HCT116 (cell line): ENCODE measurements around the gene MYCL. TPM values are rescaled to one million over a fixed set of nuclear protein-coding genes. Genes with fewer than 3 reads are reported as not detected.
A peak's percentile ranks its signal among the peaks of the same experiment; 100 is the strongest.

Source experiments
- ATAC-seq: fragments of 200-7000 bp; cut with Tn5 transposase; 2 replicates; pipeline ENCODE4 v1.9.1; 2020; ENCODE audit warnings: mild to moderate bottlenecking, moderate library complexity
- BruUV-seq: library from RNA; stranded (reverse); fragments of 400-500 nt; replicated peaks from 2 replicates; lab custom pipeline; 2021; lab: Mats Ljungman, UMichigan
- CTCF ChIA-PET: fragments of 300-600 bp; sonication (Branson Sonifier 250); formaldehyde crosslinking; loops from one replicate; lab custom pipeline; 2021; ENCODE audit warnings: antibody characterized with exemption; lab: Charles Lee
- POLR2A ChIA-PET: fragments of 300-600, 350-600 bp; sonication (Branson Sonifier 250); formaldehyde crosslinking; loops from one replicate; lab custom pipeline; 2021; ENCODE audit warnings: antibody characterized with exemption; lab: Charles Lee
- RAD21 ChIA-PET, 2 experiments: fragments of 300-600 bp; sonication (Branson Sonifier 250); formaldehyde crosslinking; loops; one replicate each; lab custom pipeline; 2023; ENCODE audit warnings: low total read pairs in 2 of 2; ENCODE audit not compliant: uncharacterized antibody in 2 of 2, unreplicated experiment in 2 of 2, low non-redundant PET in 1 of 2; lab: Charles Lee
- DNase-seq: peaks from one replicate; pipeline ENCODE4 v3.0.0-alpha.2; 2010; ENCODE audit warnings: low read depth, low spot score
- H2AFZ ChIP-seq: fragments of 200-600 bp; shearing (Covaris generic), sonication (generic); 2 replicates; pipeline ENCODE4 v1.6.1; 2017; ENCODE audit warnings: low read depth, mixed run types, mixed read lengths, antibody characterized with exemption, low read length; ENCODE audit not compliant: poor library complexity, severe bottlenecking
- H3K27ac ChIP-seq: 2 replicates; pipeline ENCODE4 v1.5.1; 2012; ENCODE audit warnings: low read depth, low read length
- H3K27me3 ChIP-seq: fragments of 200-600 bp; sonication (generic); 2 replicates; pipeline ENCODE4 v1.6.1; 2016; ENCODE audit warnings: mixed run types, low read length, mixed read lengths; ENCODE audit not compliant: insufficient read depth
- H3K36me3 ChIP-seq, 2 experiments: fragments of 200-500 bp in 1 of 2; fragments of 200-600 bp in 1 of 2; sonication (Bioruptor generic) in 1 of 2; sonication (generic) in 1 of 2; 2 replicates each; pipeline versions ENCODE4 v1.5.1 to v1.6.1; 2014 to 2016; ENCODE audit warnings: low read length in 2 of 2, inconsistent platforms in 1 of 2, mixed read lengths in 1 of 2, mixed run types in 1 of 2; ENCODE audit not compliant: insufficient read depth in 2 of 2, control insufficient read depth in 1 of 2
- H3K4me1 ChIP-seq, 2 experiments: fragments of 200-600 bp in 1 of 2; sonication (generic) in 1 of 2; 2 replicates each; pipeline versions ENCODE4 v1.5.1 to v1.6.1; 2012 to 2017; ENCODE audit warnings: low read length in 2 of 2, inconsistent platforms in 1 of 2, mild to moderate bottlenecking in 1 of 2, mixed read lengths in 1 of 2, mixed run types in 1 of 2, moderate library complexity in 1 of 2; ENCODE audit not compliant: insufficient read depth in 2 of 2, control insufficient read depth in 1 of 2
- H3K4me2 ChIP-seq: fragments of 200-600 bp; sonication (generic); 2 replicates; pipeline ENCODE4 v1.6.1; 2017; ENCODE audit warnings: mixed run types, low read length, mixed read lengths
- H3K4me3 ChIP-seq, 2 experiments: fragments of 200-600 bp in 1 of 2; sonication (generic) in 1 of 2; replicated peaks in 1 of 2; 2 replicates each; pipeline ENCODE4 v1.5.1; 2011 to 2016; ENCODE audit warnings: low read length in 2 of 2, control low read depth in 1 of 2, low read depth in 1 of 2, mild to moderate bottlenecking in 1 of 2, mixed read lengths in 1 of 2, mixed run types in 1 of 2
- H3K79me2 ChIP-seq: fragments of 200-600 bp; sonication (generic); 2 replicates; pipeline ENCODE4 v1.6.1; 2017; ENCODE audit warnings: mild to moderate bottlenecking, mixed run types, low read length, moderate library complexity, mixed read lengths; ENCODE audit not compliant: insufficient read depth
- H3K9ac ChIP-seq: fragments of 200-600 bp; sonication (generic); 2 replicates; pipeline ENCODE4 v1.6.1; 2016; ENCODE audit warnings: low read length, mixed read lengths
- H3K9me2 ChIP-seq: fragments of 200-600 bp; sonication (generic), shearing (Covaris generic); 2 replicates; pipeline ENCODE4 v1.6.1; 2017; ENCODE audit warnings: mixed run types, mild to moderate bottlenecking, moderate library complexity; ENCODE audit not compliant: insufficient read depth
- H3K9me3 ChIP-seq, 2 experiments: fragments of 200-500 bp in 1 of 2; fragments of 200-600 bp in 1 of 2; sonication (Bioruptor generic) in 1 of 2; sonication (generic) in 1 of 2; 2 replicates each; pipeline ENCODE4 v1.6.1; 2014 to 2017; ENCODE audit warnings: low read length in 2 of 2, mixed read lengths in 2 of 2, inconsistent platforms in 1 of 2, low read depth in 1 of 2, mild to moderate bottlenecking in 1 of 2, mixed run types in 1 of 2, moderate library complexity in 1 of 2; ENCODE audit not compliant: control insufficient read depth in 1 of 2, insufficient read depth in 1 of 2
- H4K20me1 ChIP-seq: fragments of 200-600 bp; sonication (generic), shearing (Covaris generic); 2 replicates; pipeline ENCODE4 v1.6.1; 2017; ENCODE audit warnings: mixed run types, mild to moderate bottlenecking, moderate library complexity; ENCODE audit not compliant: insufficient read depth
- CEBPB ChIP-seq: IDR thresholded peaks from 2 replicates; pipeline ENCODE4 v1.6.1; 2012; ENCODE audit warnings: low read depth
- EGR1 ChIP-seq: IDR thresholded peaks from 2 replicates; pipeline ENCODE4 v1.6.1; 2012; ENCODE audit warnings: low read depth
- EZH2 ChIP-seq: fragments of 200-600 bp; sonication (generic); IDR thresholded peaks from 2 replicates; pipeline ENCODE4 v1.6.1; 2017; ENCODE audit warnings: antibody characterized with exemption, mixed run types
- EZH2phosphoT487 ChIP-seq: fragments of 200-600 bp; IDR thresholded peaks from 2 replicates; pipeline ENCODE4 v1.6.1; 2018; ENCODE audit warnings: antibody characterized with exemption, borderline replicate concordance
- FOSL1 ChIP-seq: IDR thresholded peaks from 2 replicates; pipeline ENCODE4 v1.6.1; 2012; ENCODE audit warnings: low read depth
- JUND ChIP-seq: IDR thresholded peaks from 2 replicates; pipeline ENCODE4 v1.6.1; 2012
- POLR2A ChIP-seq: IDR thresholded peaks from 2 replicates; pipeline ENCODE4 v1.7.0; 2011; ENCODE audit warnings: borderline replicate concordance; ENCODE audit not compliant: insufficient read depth, insufficient read length; ENCODE audit errors: extremely low read depth
- RAD21 ChIP-seq: IDR thresholded peaks from 2 replicates; pipeline ENCODE4 v1.6.1; 2012; ENCODE audit warnings: low read depth, mild to moderate bottlenecking
- SIN3A ChIP-seq: IDR thresholded peaks from 2 replicates; pipeline ENCODE4 v1.6.1; 2012; ENCODE audit warnings: low read depth
- SP1 ChIP-seq: IDR thresholded peaks from 2 replicates; pipeline ENCODE4 v1.6.1; 2012; ENCODE audit warnings: low read depth
- YY1 ChIP-seq: IDR thresholded peaks from 2 replicates; pipeline ENCODE4 v1.6.1; 2011; ENCODE audit warnings: low read length, low read depth, moderate library complexity, mild to moderate bottlenecking; ENCODE audit not compliant: insufficient replicate concordance; ENCODE audit errors: extremely low read depth
- ZBTB33 ChIP-seq: IDR thresholded peaks from 2 replicates; pipeline ENCODE4 v1.6.1; 2011; ENCODE audit warnings: mild to moderate bottlenecking, low read length, moderate library complexity; ENCODE audit not compliant: insufficient replicate concordance; ENCODE audit errors: extremely low read depth
- intact Hi-C: fragments of 100-400 bp; cut with micrococcal nuclease; formaldehyde crosslinking; loops from 2 replicates; pipeline ENCODE4 v1.10.0; 2022
- total RNA-seq: library from RNA; stranded (reverse); gene quantifications from one replicate; pipeline ENCODE4 v1.2.1, GENCODE V29; 2021; ENCODE audit not compliant: unreplicated experiment
- TF ChIP-seq, protein P1 (sequence below): IDR thresholded peaks from 2 replicates; pipeline ENCODE4 v1.6.1; 2012
- TF ChIP-seq, protein P2 (sequence below), 3 experiments: fragments of 200-600 bp in 1 of 3; sonication (generic) in 1 of 3; IDR thresholded peaks in 2 of 3; conservative IDR thresholded peaks in 1 of 3; 2 replicates each; pipeline ENCODE4 v1.5.1; 2012 to 2017; ENCODE audit warnings: low read depth in 2 of 3, low read length in 2 of 3, antibody characterized with exemption in 1 of 3, borderline replicate concordance in 1 of 3, control low read depth in 1 of 3, mild to moderate bottlenecking in 1 of 3, mixed read lengths in 1 of 3, mixed run types in 1 of 3, moderate library complexity in 1 of 3; ENCODE audit not compliant: insufficient read depth in 1 of 3

Gene MYCL
- total RNA-seq, 1 experiment from 2014 or later = 10.0 TPM

GRCh38 chr1:39917825-39918224, 16.1 kb upstream of the MYCL start:
- intact Hi-C loops = no loop called here
- Histone ChIP-seq H3K79me2 (no peaks in the 10 kb centered on the region), H3K27me3 (no peaks in the 10 kb centered on the region), H3K4me3 (no peak overlapping the region), H4K20me1 (no peaks in the 10 kb centered on the region), H3K9me2 (no peaks in the 10 kb centered on the region), H3K4me1 (peaks cover 0 to 5% of the 10 kb centered on the region in 2 experiments; a peak in 1 of 4 replicates), H3K9me3 (no peaks in the 10 kb centered on the region), H3K9ac (no peak overlapping the region), H3K27ac (no peak overlapping the region), H2AFZ (no peak overlapping the region), H3K36me3 (no peaks in the 10 kb centered on the region), H3K4me2 (no peak overlapping the region)
- ChIA-PET POLR2A (no interaction called here), RAD21 (no interaction called here), CTCF (interaction anchor here (0.8 to 3.1 kb wide), 3 partner anchors 8 to 38 kb away, joined by 4 to 11 read pairs (median 9); partner anchors contain the start of genes MFSD2A and MYCL)
- DNase-seq (no peak), ATAC-seq (no peak)
- no TSS peak for BruUV-seq
- TF ChIP-seq EZH2phosphoT487 (no peak), FOSL1 (no peak), RAD21 (peak; percentile 28; the same call in 1 of the 2 replicates), SP1 (no peak)
- TF ChIP-seq, protein P1, sequence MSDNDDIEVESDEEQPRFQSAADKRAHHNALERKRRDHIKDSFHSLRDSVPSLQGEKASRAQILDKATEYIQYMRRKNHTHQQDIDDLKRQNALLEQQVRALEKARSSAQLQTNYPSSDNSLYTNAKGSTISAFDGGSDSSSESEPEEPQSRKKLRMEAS = no peak

- Histone ChIP-seq H4K20me1 (no peaks in the 10 kb centered on the region), H3K4me1 (peaks cover 0 to 5% of the 10 kb centered on the region in 2 experiments; a peak in 1 of 4 replicates), H3K27ac (no peak overlapping the region), H3K9ac (no peak overlapping the region), H3K4me3 (no peak overlapping the region), H3K4me2 (no peak overlapping the region), H2AFZ (no peak overlapping the region), H3K9me2 (no peaks in the 10 kb centered on the region), H3K27me3 (no peaks in the 10 kb centered on the region), H3K36me3 (no peaks in the 10 kb centered on the region), H3K9me3 (no peaks in the 10 kb centered on the region), H3K79me2 (no peaks in the 10 kb centered on the region)
- intact Hi-C loops = no loop called here
- ATAC-seq = no peak
- TF ChIP-seq EZH2 = no peak
- TF ChIP-seq EGR1 = no peak
- TF ChIP-seq FOSL1 = no peak
- TF ChIP-seq POLR2A = no peak
- TF ChIP-seq RAD21 = no peak
- no peak for TF ChIP-seq SIN3A
- no peak for TF ChIP-seq JUND
- no peak for TF ChIP-seq ZBTB33
- no peak for TF ChIP-seq YY1
- TF ChIP-seq, protein P2, sequence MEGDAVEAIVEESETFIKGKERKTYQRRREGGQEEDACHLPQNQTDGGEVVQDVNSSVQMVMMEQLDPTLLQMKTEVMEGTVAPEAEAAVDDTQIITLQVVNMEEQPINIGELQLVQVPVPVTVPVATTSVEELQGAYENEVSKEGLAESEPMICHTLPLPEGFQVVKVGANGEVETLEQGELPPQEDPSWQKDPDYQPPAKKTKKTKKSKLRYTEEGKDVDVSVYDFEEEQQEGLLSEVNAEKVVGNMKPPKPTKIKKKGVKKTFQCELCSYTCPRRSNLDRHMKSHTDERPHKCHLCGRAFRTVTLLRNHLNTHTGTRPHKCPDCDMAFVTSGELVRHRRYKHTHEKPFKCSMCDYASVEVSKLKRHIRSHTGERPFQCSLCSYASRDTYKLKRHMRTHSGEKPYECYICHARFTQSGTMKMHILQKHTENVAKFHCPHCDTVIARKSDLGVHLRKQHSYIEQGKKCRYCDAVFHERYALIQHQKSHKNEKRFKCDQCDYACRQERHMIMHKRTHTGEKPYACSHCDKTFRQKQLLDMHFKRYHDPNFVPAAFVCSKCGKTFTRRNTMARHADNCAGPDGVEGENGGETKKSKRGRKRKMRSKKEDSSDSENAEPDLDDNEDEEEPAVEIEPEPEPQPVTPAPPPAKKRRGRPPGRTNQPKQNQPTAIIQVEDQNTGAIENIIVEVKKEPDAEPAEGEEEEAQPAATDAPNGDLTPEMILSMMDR (IDR thresholded peaks at IDR 0.05 in 2 of 3, conservative IDR thresholded peaks at IDR 0.05 in 1 of 3; ENCODE audit: borderline replicate concordance in 1 of 3, insufficient read depth in 1 of 3, low read depth in 2 of 3, low read length in 2 of 3) = no peak
- no peak for TF ChIP-seq CEBPB
- no TSS peak for BruUV-seq
- POLR2A ChIA-PET = interaction anchor here (1.2 kb wide), 1 partner anchor 13 kb away, joined by 3 read pairs; no protein-coding TSS in a partner anchor
- DNase-seq = no peak
- RAD21 ChIA-PET = no interaction called here
- CTCF ChIA-PET = interaction anchor here (1.8 to 3.1 kb wide), 2 partner anchors 14 to 117 kb away, joined by 9 read pairs; partner anchors contain the start of gene MYCL
Observed at GRCh38 chr1:39915499-39916129, 13.9 kb upstream of the MYCL start.
